Stimulated activated CD4-positive, alpha-beta T cell treated with anti-CD3 and anti-CD28 coated beads, Interleukin-15, amount 100 ng/mL, for 48 hours (primary cell): ENCODE measurements around the gene MSX1.
"Not testable (repeated sequence)": the region's sequence is repeated elsewhere in the genome, so short reads cannot be mapped to it uniquely, and the experiment has no call there.

Experiments used
- DNase-seq, 2 donors: peaks; one replicate each; pipeline ENCODE4 v3.0.0-alpha.2; 2020; ENCODE audit warnings: low read depth in 2 of 2

MSX1 gene

GRCh38 chr4:4859325-4859798, at the start of gene MSX1:
MSX1 (plus strand) TSS chr4:4859665; CDS start chr4:4859900, 235 bp downstream.
- DNase-seq: peak in 1 of 2 donors; percentile 34

GRCh38 chr4:4810092-4810774, 49.2 kb upstream of the MSX1 start:
- DNase-seq: no peak

GRCh38 chr4:4810778-4811177, 48.7 kb upstream of the MSX1 start:
- DNase-seq: no peak

GRCh38 chr4:4812145-4812794, 47.2 kb upstream of the MSX1 start:
- DNase-seq: no peak

GRCh38 chr4:4818415-4819212, 40.9 kb upstream of the MSX1 start:
- no peak for DNase-seq

- DNase-seq: no peak
Measured at GRCh38 chr4:4819213-4819606, 40.3 kb upstream of the MSX1 start.

- DNase-seq: no peak
Measured at GRCh38 chr4:4820261-4820660, 39.2 kb upstream of the MSX1 start.

- no peak for DNase-seq
Measured at GRCh38 chr4:4820739-4821138, 38.7 kb upstream of the MSX1 start.

GRCh38 chr4:4821577-4821976, 37.9 kb upstream of the MSX1 start:
- DNase-seq: no peak

GRCh38 chr4:4822286-4822685, 37.2 kb upstream of the MSX1 start:
- not testable (repeated sequence) for DNase-seq

GRCh38 chr4:4823621-4824162, 35.8 kb upstream of the MSX1 start:
- DNase-seq: no peak

GRCh38 chr4:4824232-4824631, 35.2 kb upstream of the MSX1 start:
- DNase-seq: no peak

GRCh38 chr4:4825431-4825830, 34.0 kb upstream of the MSX1 start:
- DNase-seq: no peak

- DNase-seq: no peak
Measured at GRCh38 chr4:4829837-4830236, 29.6 kb upstream of the MSX1 start.

GRCh38 chr4:4831266-4831665, 28.2 kb upstream of the MSX1 start:
- no peak for DNase-seq

- no peak for DNase-seq
Measured at GRCh38 chr4:4831825-4832224, 27.6 kb upstream of the MSX1 start.

GRCh38 chr4:4836044-4836443, 23.4 kb upstream of the MSX1 start:
- DNase-seq: no peak

GRCh38 chr4:4837316-4837715, 22.1 kb upstream of the MSX1 start:
- no peak for DNase-seq

- DNase-seq: no peak
Measured at GRCh38 chr4:4838051-4838935, 21.2 kb upstream of the MSX1 start.

- no peak for DNase-seq
Measured at GRCh38 chr4:4838936-4839810, 20.3 kb upstream of the MSX1 start.
